Measurements from ENCODE around the gene MPIG6B. TPM values are rescaled to one million over a fixed set of nuclear protein-coding genes. Genes with fewer than 3 reads are reported as not detected.
A peak's percentile ranks its signal among the peaks of the same experiment; 100 is the strongest.

The MPIG6B gene
- total RNA-seq, 1 donor from 2014 or later, result 0.19 TPM

DNA sequence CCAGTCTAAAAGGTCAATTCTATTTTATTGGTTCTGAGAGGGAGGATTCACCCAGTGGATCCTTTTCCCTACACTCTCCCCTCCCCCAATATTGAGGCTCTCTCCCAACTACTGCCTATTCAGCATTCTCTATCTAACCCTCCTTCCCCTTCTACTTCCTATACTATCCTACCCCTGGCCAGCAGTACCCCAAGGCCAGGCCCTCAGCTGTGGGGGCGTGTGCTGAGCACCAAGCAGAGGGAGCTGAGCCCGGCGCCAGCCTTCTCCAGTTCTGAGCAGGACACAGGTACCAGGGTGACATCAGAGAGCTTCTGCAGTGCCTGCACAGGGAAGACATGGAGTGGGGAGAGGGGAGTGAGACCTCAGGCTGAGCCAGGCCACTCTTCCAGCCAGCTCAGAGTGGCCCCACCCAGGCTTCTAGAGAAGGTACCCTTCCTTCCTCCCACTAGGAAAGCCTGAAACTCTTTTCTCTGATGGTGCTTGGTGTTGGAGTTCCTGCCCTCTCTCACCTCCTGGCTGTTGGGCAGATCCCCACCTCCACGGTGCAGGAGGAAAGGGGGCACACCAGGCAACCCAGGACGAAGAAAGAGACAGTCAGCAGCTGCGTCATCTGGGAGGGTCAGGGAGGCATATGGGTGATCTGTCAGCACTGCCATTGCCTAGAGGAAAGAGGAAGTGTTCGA is 4.0 kb downstream of the MPIG6B start:
- intact Hi-C loops (cut with micrococcal nuclease), result no loop called here
- peak overlapping the region; percentile 93 for H3K4me3 ChIP-seq

DNA sequence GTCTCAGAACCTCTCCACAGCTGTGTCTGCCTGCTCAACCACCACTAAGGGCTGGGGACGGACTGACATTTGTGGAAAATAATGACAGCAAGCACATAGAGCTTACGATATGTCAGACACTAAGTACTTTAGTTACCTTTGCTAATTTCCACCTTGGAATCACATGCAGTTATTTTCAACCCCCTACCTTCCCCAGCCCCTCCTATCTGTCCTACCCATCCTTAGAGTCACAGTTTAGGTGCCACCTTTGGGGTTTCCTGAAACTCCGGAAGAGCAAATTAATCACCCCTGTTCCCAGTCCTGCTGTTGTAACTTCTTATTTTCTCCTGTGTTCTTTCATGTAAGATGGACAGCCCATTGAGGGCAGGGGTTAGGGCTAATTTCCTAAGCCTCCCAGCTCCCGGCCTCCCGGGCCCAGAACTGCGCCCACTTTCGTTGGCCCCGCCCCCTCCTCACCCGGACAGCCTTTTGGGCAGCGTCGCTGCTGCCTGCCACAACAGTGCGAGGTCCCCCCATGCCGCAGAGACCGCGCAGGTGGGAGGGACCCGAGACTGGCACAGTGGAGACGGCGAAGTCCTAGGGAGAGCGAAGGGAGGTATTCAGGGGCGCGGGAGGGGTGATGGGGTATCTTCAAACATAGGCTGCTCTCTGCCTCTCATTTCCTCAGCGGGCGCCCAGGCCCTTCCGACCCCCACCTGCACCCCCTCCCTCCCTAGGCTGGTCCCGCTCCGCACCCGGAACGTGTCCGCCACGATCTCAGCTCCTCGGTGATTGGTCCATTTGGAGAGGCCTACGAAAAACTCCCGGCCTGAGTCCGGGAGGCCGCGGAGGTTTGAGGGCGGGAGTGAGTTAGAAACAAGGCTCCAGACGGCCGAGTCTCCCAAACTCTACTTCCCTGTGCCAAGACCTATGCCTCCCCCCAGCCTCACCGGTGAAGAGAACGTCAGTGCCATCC is 4.8 kb downstream of the MPIG6B start:
- Histone ChIP-seq H3K36me3 (peaks cover 52% of the 10 kb centered on the region), H3K4me1 (peaks cover 54% of the 10 kb centered on the region), H3K4me3 (peak overlapping the region; percentile 93), H3K9me3 (replicated peaks) (no peaks in the 10 kb centered on the region), H3K27ac (replicated peaks) (peak overlapping the region; percentile 98), H3K27me3 (ENCODE audit: low read depth) (no peaks in the 10 kb centered on the region)
- TF ChIP-seq, protein P1, sequence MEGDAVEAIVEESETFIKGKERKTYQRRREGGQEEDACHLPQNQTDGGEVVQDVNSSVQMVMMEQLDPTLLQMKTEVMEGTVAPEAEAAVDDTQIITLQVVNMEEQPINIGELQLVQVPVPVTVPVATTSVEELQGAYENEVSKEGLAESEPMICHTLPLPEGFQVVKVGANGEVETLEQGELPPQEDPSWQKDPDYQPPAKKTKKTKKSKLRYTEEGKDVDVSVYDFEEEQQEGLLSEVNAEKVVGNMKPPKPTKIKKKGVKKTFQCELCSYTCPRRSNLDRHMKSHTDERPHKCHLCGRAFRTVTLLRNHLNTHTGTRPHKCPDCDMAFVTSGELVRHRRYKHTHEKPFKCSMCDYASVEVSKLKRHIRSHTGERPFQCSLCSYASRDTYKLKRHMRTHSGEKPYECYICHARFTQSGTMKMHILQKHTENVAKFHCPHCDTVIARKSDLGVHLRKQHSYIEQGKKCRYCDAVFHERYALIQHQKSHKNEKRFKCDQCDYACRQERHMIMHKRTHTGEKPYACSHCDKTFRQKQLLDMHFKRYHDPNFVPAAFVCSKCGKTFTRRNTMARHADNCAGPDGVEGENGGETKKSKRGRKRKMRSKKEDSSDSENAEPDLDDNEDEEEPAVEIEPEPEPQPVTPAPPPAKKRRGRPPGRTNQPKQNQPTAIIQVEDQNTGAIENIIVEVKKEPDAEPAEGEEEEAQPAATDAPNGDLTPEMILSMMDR (IDR thresholded peaks at IDR 0.05; ENCODE audit: borderline replicate concordance), result no peak
- no peak for DNase-seq
- intact Hi-C loops (cut with micrococcal nuclease), result no loop called here

More for the DNA sequence above, 4.0 kb downstream of the MPIG6B start:
- H3K9me3 ChIP-seq (replicated peaks), result no peaks in the 10 kb centered on the region
- H3K36me3 ChIP-seq, result peaks cover 44% of the 10 kb centered on the region
- no peak for DNase-seq
- peaks cover 46% of the 10 kb centered on the region for H3K4me1 ChIP-seq
- no peaks in the 10 kb centered on the region for H3K27me3 ChIP-seq (ENCODE audit: low read depth)
- H3K27ac ChIP-seq (replicated peaks), result peak overlapping the region; percentile 98
- TF ChIP-seq, protein P1 (IDR thresholded peaks at IDR 0.05; ENCODE audit: borderline replicate concordance), result no peak

DNA sequence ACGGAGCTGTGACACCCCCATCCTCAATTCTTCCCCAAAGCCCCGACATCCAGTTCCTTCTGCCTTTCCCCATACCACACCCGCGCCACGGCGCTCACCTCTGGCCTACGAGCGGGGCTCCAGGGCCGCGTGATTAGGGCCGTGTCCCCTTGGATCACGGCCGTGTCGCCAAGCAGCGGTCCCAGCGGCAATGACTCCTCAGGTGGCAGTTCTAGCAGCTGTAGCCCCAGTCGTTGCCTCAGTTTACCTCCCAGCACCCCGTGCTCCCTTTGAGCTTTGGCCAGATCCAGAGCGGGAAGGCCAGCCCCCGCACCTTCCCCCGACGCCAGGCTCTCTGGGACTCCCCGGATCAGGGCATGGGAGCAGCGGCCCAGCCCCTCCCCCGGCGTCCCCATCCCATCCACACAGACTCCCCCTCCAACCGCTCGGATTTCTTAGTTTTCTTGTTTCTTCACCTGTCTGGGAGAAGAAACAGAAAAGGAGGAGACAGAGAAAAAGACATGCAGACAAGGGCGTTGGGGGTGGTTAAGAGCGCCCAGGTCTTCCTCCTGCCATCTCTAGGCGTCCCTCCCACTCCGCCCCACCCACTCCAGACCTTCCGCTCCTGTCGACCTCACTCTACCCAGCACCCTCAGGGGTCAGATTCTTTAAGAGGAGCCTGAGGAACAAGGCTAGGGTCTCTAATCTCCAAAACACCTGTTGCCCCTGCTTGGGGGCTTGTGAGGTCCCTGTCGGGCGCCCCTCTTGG is 5.8 kb downstream of the MPIG6B start, which contains the start of gene DDAH2:
Gene DDAH2 (minus strand): TSS at position 533 of the 748 bp plus-strand sequence. CDS start 138 bp downstream, at position 395.
- no peaks in the 10 kb centered on the region for H3K27me3 ChIP-seq (ENCODE audit: low read depth)
- TF ChIP-seq, protein P1 (IDR thresholded peaks at IDR 0.05; ENCODE audit: borderline replicate concordance), result peak; percentile 66
- peak within 1 kb of the TSS; percentile 98 for H3K27ac ChIP-seq (replicated peaks)
- H3K4me1 ChIP-seq, result peaks cover 64% of the 10 kb centered on the region
- H3K36me3 ChIP-seq, result peaks cover 62% of the 10 kb centered on the region
- H3K9me3 ChIP-seq (replicated peaks), result no peaks in the 10 kb centered on the region
- H3K4me3 ChIP-seq, result peak within 1 kb of the TSS; percentile 93
- no peak for DNase-seq
- intact Hi-C loops (cut with micrococcal nuclease), result no loop called here

DNA sequence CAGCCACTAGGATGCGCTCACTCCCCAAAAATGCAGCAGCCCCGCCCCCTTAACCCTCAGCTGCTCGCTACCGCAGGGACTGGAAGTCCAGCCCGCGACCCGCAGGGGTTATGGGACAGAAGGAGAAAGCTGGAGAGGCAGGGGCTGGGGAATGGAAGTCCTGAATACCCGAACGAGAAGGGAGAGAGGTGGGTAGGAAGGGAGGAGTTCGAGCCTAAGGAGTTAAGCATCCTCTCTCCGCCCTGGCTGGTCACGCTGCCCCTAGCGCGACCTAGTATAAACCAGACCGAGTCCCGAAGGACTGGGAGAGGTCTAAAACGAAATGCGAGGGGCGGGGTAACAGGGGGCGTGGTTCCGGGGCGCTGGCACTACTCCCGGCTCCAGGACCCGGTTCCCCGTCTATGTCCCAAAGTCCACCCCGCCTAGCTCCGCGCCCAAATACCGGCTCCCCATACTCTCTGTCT is 6.4 kb downstream of the MPIG6B start:
- TF ChIP-seq, protein P1 (IDR thresholded peaks at IDR 0.05; ENCODE audit: borderline replicate concordance), result no peak
- Histone ChIP-seq H3K9me3 (replicated peaks) (no peaks in the 10 kb centered on the region), H3K4me3 (peak overlapping the region; percentile 93), H3K27me3 (ENCODE audit: low read depth) (no peaks in the 10 kb centered on the region), H3K36me3 (peaks cover 63% of the 10 kb centered on the region), H3K27ac (replicated peaks) (peak overlapping the region; percentile 98), H3K4me1 (peaks cover 70% of the 10 kb centered on the region)
- DNase-seq, result peak; percentile 94
- intact Hi-C loops (cut with micrococcal nuclease), result no loop called here

All from left ventricle myocardium inferior (tissue), 1 donor.